Measurements from ENCODE around the gene SRPK1.

SRPK1 gene

DNA sequence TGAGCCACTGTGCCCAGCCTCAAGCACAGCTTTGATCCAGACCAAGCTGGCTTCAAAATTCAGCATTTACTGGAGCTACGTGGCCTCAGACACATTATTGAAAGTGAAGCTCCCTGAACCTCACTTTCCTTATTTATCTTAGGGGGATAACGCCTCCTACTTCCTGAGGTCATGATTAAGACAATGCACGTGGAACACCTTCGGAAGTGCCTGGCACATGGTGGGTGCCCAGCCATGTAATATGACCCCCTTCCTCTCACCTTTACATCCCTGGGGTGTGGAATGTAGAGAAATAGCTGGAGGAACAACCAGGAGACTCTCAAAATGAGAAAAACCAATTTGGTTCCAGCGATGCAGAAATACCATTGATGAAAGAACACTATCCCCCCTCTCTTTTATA, 122.2 kb downstream of the SRPK1 start:
- TF ChIP-seq, protein P1, sequence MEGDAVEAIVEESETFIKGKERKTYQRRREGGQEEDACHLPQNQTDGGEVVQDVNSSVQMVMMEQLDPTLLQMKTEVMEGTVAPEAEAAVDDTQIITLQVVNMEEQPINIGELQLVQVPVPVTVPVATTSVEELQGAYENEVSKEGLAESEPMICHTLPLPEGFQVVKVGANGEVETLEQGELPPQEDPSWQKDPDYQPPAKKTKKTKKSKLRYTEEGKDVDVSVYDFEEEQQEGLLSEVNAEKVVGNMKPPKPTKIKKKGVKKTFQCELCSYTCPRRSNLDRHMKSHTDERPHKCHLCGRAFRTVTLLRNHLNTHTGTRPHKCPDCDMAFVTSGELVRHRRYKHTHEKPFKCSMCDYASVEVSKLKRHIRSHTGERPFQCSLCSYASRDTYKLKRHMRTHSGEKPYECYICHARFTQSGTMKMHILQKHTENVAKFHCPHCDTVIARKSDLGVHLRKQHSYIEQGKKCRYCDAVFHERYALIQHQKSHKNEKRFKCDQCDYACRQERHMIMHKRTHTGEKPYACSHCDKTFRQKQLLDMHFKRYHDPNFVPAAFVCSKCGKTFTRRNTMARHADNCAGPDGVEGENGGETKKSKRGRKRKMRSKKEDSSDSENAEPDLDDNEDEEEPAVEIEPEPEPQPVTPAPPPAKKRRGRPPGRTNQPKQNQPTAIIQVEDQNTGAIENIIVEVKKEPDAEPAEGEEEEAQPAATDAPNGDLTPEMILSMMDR (IDR thresholded peaks at IDR 0.05): no peak

DNA sequence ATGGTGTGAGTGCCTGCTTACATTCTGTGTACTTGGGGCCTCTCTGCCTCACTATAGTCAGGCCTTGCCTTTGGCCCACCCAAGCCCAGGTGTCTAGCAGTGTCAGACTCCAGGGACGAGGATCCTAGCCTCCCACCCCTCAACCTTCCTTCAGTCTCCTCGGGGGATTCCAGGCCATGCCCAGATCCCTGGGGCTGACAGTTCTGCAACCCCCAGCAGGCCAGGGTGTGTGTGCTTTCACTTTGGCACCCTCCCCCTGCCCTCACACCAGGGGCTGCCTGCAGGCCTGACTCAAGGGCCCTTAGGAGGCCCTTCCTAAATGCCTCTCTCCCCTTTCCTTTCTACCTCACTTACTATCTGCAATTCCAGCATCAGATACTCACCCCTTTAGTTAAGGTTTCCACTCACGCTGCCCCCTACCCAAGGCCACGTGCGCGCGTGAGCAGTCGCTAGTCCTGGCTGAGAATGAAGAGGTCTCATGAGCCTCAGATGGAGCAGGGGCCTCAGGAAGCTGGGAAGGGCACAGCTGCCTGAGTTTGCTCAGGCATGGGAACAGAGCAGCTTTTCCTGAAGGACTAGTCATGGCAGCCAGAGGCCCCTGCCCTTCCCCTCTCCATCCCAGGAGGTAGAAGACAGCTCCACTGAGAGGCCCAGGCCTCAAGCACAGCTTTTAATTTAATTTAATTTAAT, 122.9 kb downstream of the SRPK1 start:
- TF ChIP-seq, protein P1 (IDR thresholded peaks at IDR 0.05): no peak

DNA sequence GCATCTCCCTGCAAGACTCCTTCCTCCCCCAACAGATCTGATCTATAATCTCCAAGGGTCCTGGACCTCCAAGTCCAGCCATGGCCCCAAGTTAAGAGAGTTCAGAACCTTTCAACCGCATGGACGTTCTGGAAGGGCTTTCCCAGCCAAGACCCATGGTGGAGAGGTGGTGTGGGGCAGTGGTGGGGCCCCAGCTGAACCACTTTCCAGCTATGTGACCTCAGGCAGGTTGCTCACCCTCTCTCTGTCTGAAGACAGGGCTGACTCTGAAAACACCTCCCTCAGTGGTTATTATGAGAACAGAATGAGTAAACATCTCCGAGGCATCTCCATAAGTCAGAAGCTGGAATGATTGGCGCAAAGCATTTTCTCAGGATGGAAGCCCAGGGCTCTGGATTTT, 124.7 kb downstream of the SRPK1 start:
- TF ChIP-seq, protein P1 (IDR thresholded peaks at IDR 0.05): no peak

DNA sequence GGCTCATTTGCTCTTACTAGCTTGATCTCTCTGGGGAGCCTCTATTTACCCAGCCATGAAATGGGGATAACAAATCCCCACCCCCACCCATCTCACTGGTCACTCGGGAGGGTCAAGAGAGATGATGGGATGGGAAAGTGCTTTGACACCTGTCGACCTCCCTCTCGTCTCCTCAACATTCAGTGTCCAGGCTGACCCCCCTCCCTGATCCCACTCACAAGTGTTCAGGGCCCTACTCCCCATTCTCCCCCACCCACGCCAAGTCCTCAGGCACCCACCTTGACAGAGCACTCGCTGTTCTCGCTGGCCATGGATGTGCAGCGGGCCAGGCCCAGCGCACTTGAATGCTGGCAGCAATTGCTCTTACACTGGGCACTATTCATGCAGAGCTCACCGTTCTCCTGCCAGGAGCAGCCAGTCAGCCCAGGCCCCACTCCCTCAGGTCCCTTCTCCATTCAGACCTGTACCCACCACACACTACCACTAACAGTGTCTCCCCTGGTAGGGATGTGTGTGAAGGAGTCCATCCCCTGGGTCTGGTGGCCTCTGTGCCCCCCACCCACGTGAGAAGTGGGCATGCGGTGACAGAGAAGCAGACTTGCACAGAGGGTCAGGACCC, 125.3 kb downstream of the SRPK1 start:
- TF ChIP-seq, protein P1 (IDR thresholded peaks at IDR 0.05): no peak

DNA sequence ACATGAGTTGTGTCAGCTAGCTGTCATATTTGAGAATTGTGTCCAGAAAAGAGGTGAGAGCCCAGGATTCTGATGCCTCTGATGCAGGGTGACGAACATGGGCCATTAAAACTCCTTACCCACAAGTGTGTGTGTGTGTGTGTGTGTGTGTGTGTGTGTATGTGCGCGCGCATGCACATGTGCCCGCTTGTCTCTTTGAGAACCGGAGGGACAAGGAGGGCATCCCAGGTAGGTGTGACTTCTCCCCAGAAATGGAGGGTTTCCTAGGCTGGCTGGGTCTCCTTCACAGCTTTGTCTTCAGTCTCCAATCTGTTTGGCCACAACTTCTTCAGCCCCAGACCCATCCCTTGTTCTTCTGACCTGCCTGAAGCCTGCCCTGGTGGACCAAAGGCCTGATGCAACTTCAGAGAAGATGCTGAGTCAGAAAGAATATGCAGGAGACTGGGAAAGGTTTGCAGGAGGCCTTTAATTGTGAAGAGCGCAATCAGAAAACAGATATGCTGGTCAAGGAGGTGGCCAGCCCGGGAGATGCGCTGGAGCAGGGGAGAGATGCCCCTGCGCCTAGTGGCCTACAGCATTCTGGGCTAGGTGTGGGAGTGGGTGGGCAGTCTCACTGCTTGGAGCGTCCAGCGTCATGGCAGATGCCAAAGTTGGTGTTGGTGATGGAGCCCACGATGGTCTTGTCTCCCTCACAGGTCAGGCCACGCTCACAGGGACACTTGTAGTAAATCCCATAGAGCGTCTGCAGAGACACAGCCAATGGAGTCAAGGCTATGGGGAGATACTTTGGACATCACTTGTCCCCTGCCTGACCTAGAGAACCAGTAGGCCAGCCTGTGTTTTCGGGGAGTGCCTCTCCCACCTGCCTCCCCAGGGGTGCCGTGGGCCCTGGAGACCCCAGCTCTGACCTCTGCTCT, 126.1 kb downstream of the SRPK1 start:
- TF ChIP-seq, protein P1 (IDR thresholded peaks at IDR 0.05): no peak

DNA sequence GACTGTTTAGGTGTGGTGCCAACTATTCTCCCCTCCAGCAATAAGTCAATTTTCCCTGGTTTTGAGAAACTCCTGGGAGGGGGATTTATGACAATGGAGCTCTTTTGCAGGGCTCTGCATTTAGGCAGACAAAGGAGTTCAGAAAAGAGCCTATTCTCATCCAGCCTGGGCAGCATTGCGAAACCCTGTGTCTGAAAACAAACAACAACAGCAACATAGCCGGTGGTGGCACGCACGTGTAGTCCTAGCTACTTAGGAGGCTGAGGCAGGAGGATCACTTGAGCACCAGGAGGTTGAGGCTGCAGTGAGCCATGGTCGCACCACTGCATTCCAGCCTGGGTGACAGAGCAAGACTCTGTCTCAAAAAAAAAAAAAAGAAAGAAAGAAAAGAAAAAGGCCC, 130.2 kb downstream of the SRPK1 start:
- TF ChIP-seq, protein P1 (IDR thresholded peaks at IDR 0.05): no peak

DNA sequence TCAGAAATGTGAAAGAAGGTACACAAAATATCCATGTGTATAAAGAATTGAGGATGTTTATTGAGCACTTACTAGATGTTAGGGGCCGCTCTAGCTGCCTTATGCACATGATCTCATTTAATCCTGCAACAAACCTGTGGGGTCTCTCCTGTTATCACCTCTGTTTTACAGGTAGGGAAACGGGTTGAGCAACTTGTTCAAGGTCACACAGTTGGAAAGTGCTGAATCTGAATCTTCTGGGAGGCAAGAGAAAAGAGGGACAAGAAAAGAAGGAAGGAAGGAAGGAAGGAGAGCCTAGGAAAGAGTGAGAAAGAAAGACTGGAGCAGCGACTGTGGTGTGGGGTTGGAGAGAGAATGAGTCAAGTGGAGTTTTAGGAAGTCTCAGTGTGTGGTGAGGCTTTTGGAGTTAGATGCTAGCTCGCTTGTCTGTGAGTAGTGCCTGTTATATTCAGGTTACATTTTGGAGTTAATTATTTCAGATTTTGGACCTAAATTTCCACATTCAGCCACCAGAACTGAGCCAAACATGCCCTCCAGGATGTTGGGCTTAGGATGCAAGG, 132.4 kb downstream of the SRPK1 start:
- TF ChIP-seq, protein P1 (IDR thresholded peaks at IDR 0.05): no peak

Measured in LNCAP (cell line).